GOT3 (cell line): Measurements from ENCODE around the gene POLR1A.

Source experiments
- DNase-seq: peaks from one replicate; lab custom pipeline; 2025; ENCODE audit warnings: mixed read lengths; lab: John Stamatoyannopoulos, UW

Gene POLR1A

DNA sequence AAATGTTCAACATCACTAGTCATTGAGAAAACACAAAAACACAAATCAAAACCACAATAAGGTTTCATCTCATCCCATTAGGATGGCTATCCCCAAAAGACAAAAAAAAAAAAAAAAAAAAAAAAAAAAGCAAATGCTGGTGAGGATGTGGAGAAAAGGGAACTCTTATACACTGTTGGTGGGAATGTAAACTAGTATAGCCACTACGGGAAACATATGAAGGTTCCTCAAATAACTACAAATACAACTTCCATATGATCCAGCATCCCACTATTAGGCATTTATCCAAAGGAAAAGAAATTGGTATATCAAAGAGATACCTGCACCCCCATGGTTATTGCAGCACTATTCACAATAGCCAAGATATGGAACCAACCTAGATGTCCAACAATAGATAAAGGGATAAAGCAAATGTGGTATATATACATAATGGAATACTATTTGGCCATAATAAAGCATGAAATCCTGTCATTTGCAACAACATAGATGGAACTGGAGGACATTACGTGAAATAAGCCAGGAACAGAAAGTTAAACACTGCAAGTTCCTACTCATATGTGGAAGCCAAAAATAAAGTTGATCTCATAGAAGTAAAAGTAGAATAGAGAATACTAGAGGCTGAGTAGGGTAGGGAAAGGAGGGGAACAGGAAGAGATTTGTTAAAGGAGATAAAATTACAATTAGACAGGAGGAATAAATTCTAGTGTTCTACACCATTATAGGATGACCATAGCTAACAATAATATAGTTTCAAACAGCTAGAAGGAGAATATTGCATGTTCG lies 8.4 kb downstream of the POLR1A start:
- no peak for DNase-seq

DNA sequence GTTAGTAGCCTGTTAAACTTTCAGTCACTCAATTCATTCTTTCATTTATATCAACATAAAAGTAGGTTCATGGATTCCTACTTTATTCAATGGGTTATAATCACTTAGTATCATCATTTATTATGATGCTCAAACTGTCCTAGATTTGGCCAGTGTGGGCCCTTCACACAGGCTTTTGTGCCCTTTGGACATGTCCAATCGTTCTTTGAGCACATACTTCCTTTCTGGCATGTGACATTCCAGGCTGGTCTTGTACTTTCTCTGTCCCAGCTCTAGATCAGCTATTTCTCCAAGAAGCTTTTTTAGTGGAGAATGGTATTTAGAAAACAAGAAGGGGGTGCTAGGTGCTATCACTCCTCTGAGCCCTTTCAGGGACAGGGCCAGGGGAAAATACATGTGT lies 11.5 kb downstream of the POLR1A start:
- no peak for DNase-seq

DNA sequence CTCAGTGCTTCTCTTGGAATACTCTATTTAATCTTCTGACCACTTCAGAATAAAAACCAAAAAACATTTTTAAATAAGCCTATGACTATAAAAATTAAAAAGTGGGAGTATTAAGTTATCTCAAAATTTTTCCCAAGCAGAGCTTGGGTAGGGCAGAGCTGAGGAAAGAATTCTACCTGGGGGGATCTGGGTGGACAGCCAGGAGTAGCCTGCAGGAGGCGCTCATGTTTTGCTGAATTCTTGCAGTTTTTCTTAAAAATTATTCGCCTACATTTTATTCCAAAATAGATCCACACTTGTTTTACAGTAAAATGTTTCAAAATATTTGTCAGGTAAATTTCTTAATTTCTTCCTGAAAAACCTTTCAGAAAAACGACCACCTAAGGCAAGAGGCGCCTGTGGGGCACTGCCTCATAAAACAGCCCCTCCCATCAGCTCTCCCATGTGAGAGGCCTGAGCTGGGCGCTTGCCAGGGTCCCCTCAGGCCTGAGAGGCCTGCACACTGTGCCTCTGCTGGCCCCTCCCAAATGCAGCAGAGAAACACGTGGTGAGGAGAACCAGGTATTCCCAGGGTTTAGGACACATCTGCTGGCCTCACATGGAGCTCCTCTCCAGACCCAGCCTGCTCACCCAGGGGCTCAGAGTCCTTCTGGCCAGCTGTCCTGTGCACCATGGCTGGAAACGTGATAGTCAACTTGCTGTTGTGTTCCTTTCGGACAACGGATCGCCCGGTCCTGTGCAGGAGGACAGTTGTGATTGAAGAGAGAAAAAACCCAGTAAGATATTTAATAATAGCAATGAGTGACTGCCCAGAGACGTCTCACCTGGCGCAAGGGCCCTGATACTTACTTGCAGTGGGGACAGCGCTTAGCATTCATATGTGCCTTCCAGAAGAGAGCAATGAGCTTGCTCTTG lies 17.5 kb downstream of the POLR1A start:
- DNase-seq = no peak

DNA sequence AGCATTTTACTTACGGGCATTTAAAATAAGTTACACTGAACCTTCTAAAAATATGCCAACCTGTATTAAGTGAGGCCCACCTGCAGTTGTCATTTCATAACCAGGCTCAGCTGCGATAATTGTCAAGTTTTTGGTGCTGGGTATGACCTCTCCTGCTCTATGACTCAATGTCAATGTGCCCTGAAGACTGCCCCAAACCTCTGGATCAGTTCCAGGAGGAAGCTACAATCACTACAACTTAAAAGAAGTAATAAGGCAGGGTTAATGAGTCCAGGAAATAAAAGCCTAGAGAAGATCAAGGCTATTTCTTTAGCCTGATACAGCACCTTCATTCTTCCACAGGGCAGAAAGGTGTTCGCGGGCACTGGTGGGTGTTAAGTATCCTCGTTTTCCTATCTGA lies 22.9 kb downstream of the POLR1A start:
- DNase-seq = no peak

- no peak for DNase-seq
Observed at GRCh38 chr2:86081724-86082123, 24.0 kb downstream of the POLR1A start.

DNA sequence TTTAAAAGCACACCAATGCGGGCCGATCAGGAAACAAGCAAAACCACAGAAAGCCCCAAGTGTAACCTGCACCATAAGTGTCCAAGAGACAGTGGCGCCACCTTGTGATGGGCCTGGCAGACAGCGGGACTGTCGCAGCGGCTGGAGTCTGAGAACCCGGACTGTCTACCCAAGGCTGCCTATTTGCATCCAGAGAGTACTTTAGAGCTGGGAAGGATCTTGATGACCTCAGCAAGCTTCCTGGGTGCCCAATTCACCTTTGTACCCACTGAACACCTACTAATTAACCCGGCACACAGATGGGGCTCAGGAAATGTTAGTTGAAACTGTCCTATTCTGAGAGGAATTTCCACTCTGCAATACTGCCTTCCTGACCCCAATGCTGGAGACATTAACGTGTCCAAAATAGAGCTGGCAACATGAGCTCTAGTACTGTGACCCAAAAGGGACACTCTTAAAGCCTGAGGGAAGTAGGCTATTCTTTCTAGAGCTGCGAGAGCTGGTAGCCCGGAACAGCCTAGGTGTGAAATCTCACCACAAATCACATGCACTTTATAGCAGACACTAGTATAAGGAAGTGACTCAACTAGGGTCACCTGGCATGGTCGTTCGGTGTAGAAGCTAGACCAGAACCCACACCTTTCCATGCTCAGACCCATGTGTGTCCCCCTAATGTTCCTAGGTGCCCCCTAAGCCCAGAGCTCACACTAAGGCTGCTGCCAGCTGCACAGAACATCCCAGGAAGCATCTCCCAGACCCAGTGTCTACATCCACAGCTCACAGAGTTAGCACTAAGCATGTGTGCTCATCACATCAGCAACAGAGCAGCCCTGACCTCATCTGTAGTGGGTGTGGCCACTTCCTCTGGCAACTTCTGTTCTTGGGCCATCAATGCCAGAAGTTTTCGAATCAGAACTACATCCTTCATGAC lies 25.4 kb downstream of the POLR1A start:
- DNase-seq = no peak

- no peak for DNase-seq
Observed at GRCh38 chr2:86078774-86079545, 26.7 kb downstream of the POLR1A start.

DNA sequence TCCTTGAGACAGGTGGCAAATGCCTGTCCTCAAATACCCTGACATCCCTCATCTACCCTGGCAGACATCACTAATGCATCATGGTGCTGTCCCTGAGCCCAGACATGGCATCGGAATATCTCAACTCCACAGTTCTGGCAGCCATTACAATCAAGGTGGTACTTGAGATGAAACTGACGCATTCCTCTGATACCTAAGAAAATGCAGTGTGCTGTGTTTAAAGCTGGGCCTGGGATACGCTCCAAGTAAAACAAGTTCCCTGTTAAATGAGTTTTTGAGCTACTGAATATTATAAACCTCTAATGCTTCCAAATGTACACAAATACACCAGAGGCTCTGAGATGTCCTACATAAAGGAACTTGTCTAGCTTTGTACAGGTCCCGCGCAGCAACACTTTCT lies 29.8 kb downstream of the POLR1A start:
- no peak for DNase-seq

GRCh38 chr2:86074811-86075210 lies 30.9 kb downstream of the POLR1A start:
- DNase-seq = no peak

- DNase-seq = no peak
Observed at GRCh38 chr2:86074256-86074655, 31.4 kb downstream of the POLR1A start.

DNA sequence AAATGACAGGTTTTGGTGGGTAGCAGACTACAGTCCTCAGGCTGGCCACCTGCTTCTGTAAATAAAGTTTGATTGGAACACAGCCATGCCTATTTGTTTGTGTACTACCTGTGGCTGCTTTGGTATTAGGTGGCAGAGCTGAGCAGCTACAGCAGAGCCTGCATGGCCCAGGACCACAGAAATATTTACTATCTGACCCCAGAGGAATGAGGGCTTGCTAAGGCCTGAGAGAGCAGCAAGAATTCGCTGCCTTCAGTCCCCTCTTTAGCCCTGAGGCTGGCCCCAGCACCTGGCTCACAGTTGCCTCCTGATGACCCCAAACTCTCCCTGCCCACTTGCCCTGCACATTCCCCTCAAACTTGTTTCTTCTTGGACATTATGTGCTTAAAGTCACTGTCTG lies 32.5 kb downstream of the POLR1A start:
- DNase-seq = no peak

DNA sequence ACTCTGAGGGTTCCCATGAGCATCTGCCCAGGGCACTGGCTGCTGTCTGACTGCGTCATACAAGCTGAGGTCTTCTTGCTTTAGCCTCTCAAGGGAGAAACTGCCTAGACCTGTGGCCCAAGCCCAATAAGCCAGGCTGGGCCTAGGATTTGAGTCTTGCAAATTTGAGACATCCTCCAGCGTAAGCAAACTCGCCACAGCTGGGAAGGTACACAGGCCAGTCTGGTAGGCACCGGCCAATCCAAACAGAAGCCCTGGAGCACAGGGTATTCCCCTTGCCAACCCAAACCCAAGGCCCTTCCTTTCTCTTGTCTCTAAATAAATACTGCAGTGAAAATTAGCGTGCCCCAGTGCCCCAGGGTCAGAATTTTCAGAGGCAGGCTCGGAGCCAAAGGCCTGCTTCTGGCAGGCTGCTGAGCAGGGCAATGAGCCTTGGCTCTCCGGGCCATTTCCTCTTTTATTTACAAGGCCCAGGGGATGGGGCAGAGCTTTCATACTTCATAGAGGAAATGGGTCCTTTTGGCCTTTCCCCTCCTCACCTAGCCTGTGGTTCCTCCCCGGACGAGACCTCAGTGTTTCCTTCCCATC lies 33.3 kb downstream of the POLR1A start:
- DNase-seq = no peak

- DNase-seq = no peak
Observed at GRCh38 chr2:86070868-86071267, 34.8 kb downstream of the POLR1A start.

GRCh38 chr2:86069783-86070339 lies 35.8 kb downstream of the POLR1A start:
- no peak for DNase-seq

DNA sequence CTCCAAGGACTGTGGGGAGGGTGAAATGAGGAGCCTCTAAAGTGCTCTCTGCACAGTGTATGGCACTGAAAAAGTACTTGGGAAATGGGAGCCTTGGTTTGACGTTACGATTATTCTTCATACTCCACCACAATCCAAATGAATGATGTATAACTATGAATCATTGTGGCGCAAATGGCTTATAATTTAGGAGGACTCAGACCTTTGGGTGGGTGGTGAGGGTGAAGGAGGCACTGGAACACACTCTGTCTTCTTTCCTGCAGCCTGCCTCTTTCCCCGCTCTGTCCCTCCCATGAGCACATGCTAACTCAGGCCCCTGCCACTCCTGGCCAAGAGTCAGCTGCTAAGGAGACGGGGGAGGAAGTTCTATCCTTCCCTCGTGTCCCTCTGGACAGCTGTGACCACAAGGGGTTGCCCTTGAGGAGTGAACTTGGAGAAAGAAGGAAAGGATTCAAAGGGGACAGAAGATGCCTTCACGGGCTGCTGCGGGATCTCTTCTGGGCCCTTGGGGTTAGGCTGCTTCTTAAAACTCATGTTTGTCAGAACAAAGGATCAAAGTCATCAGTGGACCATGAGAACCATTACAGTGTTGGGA lies 36.5 kb downstream of the POLR1A start:
- DNase-seq = no peak

DNA sequence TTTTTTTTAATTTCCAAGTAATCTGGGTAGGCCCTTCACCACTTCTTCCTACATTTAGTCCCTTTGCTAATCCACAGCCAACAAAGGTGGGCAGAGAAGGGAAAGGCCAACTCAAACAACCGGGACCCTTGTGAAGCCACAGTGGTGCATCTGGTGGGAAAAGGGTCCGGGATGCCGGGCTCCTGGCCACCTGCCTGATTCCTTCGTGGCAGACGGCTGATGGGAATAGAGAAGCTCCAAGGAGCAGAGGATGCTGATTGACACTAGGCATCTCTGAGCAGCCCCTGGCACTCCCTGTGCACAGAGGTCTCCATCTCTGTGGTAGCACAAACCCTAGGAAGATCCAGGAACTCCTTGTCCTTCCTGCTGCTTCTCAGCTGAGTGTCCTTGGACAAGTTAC lies 37.0 kb downstream of the POLR1A start:
- no peak for DNase-seq

DNA sequence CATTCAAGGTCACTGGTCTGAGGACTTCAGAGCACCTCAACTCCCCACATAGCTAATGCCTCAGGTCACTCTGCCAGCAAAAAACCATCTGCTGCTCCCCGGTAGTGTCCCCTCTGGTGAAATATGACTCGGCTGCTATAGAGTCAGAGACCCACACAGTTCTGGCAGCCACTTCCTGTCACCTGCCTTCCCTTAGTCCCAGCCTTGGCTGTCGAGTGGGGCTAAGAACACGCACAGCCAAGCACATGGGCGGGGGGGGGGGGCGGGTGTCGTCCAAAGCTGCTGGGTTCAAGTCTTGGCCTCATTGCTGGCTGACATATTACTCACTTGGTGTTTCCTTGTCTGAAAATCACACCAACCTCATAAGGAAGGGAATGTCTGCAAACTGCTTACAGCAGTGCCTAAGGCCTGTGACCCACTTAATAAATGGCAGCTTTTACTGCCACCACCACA lies 37.5 kb downstream of the POLR1A start:
- no peak for DNase-seq

DNA sequence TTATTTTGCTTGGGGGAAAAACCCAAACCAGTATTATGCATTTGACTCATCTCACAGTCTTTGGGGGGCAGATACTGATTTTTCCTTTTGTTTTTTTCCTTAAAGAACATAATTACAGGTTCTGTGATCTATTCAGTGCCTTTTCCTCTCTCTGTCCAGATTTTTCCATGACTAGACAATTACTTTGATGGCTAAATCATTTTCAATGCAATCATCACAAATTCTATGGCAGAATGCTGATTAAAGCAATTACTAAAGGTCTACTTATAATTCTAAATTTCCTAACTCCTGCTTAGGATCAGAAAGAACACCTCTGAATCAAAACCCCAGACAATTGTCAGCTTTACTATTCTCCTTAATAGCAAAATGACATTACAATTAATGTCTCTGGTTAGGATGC lies 38.8 kb downstream of the POLR1A start:
- DNase-seq = no peak

DNA sequence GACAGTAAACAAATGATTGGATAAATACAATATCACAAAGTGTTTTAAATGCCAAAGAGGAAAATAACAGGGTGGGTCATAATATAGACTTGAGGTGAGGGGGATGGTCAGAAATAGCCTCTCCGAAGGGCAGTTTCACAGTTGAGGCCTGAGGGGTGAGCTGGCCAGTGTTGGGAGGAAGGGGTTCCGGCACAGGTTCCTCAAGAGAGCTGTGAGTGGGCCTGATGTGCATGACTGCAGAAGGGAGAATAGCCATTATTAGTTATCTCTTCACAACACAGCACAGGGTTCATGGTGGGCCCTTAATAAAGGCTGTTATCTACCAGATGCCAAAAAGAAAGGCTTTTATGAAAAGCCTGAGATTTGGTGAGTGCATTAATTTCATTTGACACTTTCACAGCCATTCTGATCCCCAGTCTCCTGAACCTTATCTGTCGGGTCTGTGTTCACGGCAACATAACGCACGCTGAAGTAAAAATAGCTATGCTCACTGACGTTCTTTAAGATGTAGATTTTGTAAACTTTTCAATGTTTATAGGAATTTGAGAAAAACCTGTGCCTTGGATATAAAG lies 39.6 kb downstream of the POLR1A start:
- DNase-seq = no peak

DNA sequence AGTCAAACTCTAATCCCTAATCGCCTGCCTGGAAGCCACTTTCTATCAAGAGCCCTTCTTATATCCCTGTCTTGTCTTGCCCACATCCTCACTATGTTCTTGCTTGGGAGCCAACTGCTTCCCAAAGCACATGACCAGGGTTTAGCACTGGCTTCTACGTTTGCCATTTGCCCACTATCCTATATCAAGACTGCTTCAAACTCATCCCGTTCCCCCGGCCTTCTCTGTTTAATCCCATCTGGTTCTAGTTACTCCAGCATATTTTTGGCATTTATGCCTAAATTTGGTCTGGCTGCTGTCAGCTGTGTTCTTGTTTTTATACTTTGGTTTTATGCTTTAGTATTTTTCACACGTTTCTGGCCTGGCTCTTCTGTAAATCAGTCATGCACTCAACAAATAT lies 40.2 kb downstream of the POLR1A start:
- DNase-seq = no peak
